Neutrophil (primary cell): ENCODE measurements around the gene ABHD2.
"Not testable (repeated sequence)": the region's sequence is repeated elsewhere in the genome, so short reads cannot be mapped to it uniquely, and the experiment has no call there.

Source experiments
- H3K27ac ChIP-seq: fragments of 200-600 bp; sonication (generic); 2 replicates; pipeline ENCODE4 v1.5.1; 2016; ENCODE audit warnings: mild to moderate bottlenecking, moderate library complexity
- H3K27me3 ChIP-seq: fragments of 200-600 bp; sonication (generic); 2 replicates; pipeline ENCODE4 v1.6.0; 2016; ENCODE audit warnings: mild to moderate bottlenecking
- H3K36me3 ChIP-seq: fragments of 200-600 bp; sonication (generic); 2 replicates; pipeline ENCODE4 v1.5.1; 2017
- H3K4me1 ChIP-seq, 2 experiments: fragments of 200-600 bp in 1 of 2; sonication (generic) in 1 of 2; 1 replicate in 1 of 2; 2 replicates in 1 of 2; pipeline versions ENCODE4 v1.5.1 to v1.6.1; 2013 to 2016; ENCODE audit warnings: low read depth in 1 of 2, low read length in 1 of 2, mild to moderate bottlenecking in 1 of 2, moderate library complexity in 1 of 2; ENCODE audit not compliant: control insufficient read depth in 1 of 2, insufficient read depth in 1 of 2
- H3K4me3 ChIP-seq, 2 experiments: fragments of 200-600 bp in 1 of 2; sonication (generic) in 1 of 2; 1 replicate in 1 of 2; 2 replicates in 1 of 2; pipeline ENCODE4 v1.5.1; 2013 to 2016; ENCODE audit warnings: low read depth in 1 of 2, low read length in 1 of 2, mild to moderate bottlenecking in 1 of 2, moderate library complexity in 1 of 2
- H3K9me3 ChIP-seq: fragments of 200-600 bp; sonication (generic); 2 replicates; pipeline ENCODE4 v1.5.1; 2016
- CTCF ChIP-seq: fragments of 200-600 bp; sonication (generic); IDR thresholded peaks from 2 replicates; pipeline ENCODE4 v1.5.1; 2016; ENCODE audit warnings: antibody characterized with exemption

Gene ABHD2

GRCh38 chr15:89247446-89247845, 159.2 kb downstream of the ABHD2 start:
- Histone ChIP-seq H3K4me3 (no peak overlapping the region), H3K27ac (no peak overlapping the region), H3K4me1 (peaks cover 16 to 19% of the 10 kb centered on the region in 2 experiments), H3K9me3 (no peaks in the 10 kb centered on the region), H3K36me3 (peaks cover 8% of the 10 kb centered on the region), H3K27me3 (peaks cover 3% of the 10 kb centered on the region)
- no peak for TF ChIP-seq CTCF

- Histone ChIP-seq H3K9me3 (no peaks in the 10 kb centered on the region), H3K4me3 (no peak overlapping the region), H3K27ac (no peak overlapping the region), H3K4me1 (peaks cover 8 to 12% of the 10 kb centered on the region in 2 experiments), H3K27me3 (no peaks in the 10 kb centered on the region), H3K36me3 (peaks cover 8% of the 10 kb centered on the region)
- no peak for TF ChIP-seq CTCF
Observed at GRCh38 chr15:89248584-89248983, 160.3 kb downstream of the ABHD2 start.

GRCh38 chr15:89250142-89250541, 161.9 kb downstream of the ABHD2 start:
- not testable (repeated sequence) for H3K4me3 ChIP-seq, H3K9me3 ChIP-seq, H3K27me3 ChIP-seq, H3K4me1 ChIP-seq, H3K27ac ChIP-seq
- peaks cover 16% of the 10 kb centered on the region for H3K36me3 ChIP-seq
